Measurements from ENCODE around the gene FANCC. TPM values are rescaled to one million over a fixed set of nuclear protein-coding genes. Genes with fewer than 3 reads are reported as not detected.

FANCC gene
- total RNA-seq, 1 donor from 2014 or later, result 7.9 TPM

GRCh38 chr9:95192631-95193030 lies 124.9 kb downstream of the FANCC start:
- DNase-seq (ENCODE audit: low read depth) (no peak), FAIRE-seq (no peak)
- H3K9ac ChIP-seq (ENCODE audit: low read length), result no peak overlapping the region
- no peaks in the 10 kb centered on the region for H3K36me3 ChIP-seq (ENCODE audit: insufficient read depth, low read length)
- Mint-ChIP-seq H3K27me3 (ENCODE audit: low read depth, unreplicated experiment) (no peaks in the 10 kb centered on the region), H3K36me3 (ENCODE audit: low read depth, unreplicated experiment) (peaks cover 2% of the 10 kb centered on the region), H3K4me1 (ENCODE audit: low read depth, unreplicated experiment) (peaks cover 24% of the 10 kb centered on the region), H3K4me3 (ENCODE audit: unreplicated experiment) (no peak overlapping the region), H3K9me3 (ENCODE audit: unreplicated experiment) (peaks cover 3% of the 10 kb centered on the region), H3K27ac (ENCODE audit: unreplicated experiment) (no peak overlapping the region)
- H3K4me1 ChIP-seq (ENCODE audit: insufficient read depth, low read length), result peaks cover 24% of the 10 kb centered on the region
- H3K4me2 ChIP-seq (ENCODE audit: low read length), result no peak overlapping the region
- TF ChIP-seq CTCF (IDR thresholded peaks at IDR 0.05; ENCODE audit: insufficient read depth, low read depth, low read length) (no peak), EZH2 (IDR thresholded peaks at IDR 0.05; ENCODE audit: insufficient read depth, low read length) (no peak)
- no peaks in the 10 kb centered on the region for H3K79me2 ChIP-seq (ENCODE audit: insufficient read depth, low read length)
- no peak overlapping the region for H2AFZ ChIP-seq (ENCODE audit: low read depth, low read length)
- H3K27ac ChIP-seq (ENCODE audit: low read depth, low read length), result no peak overlapping the region
- H3K4me3 ChIP-seq (ENCODE audit: insufficient read depth, low read depth, low read length), result no peak overlapping the region
- H3K9me3 ChIP-seq (ENCODE audit: insufficient read depth, low read depth, low read length), result no peaks in the 10 kb centered on the region
- H3K27me3 ChIP-seq (ENCODE audit: insufficient read depth, low read length), result no peaks in the 10 kb centered on the region
- H4K20me1 ChIP-seq (ENCODE audit: insufficient read depth, low read length), result no peaks in the 10 kb centered on the region

- Mint-ChIP-seq H3K27ac (ENCODE audit: unreplicated experiment) (no peak overlapping the region), H3K9me3 (ENCODE audit: unreplicated experiment) (peaks cover 3% of the 10 kb centered on the region), H3K4me1 (ENCODE audit: low read depth, unreplicated experiment) (peaks cover 22% of the 10 kb centered on the region)
Measured at GRCh38 chr9:95190413-95190812, 127.1 kb downstream of the FANCC start.

More at GRCh38 chr9:95190413-95190812, 127.1 kb downstream of the FANCC start:
- H4K20me1 ChIP-seq (ENCODE audit: insufficient read depth, low read length), result no peaks in the 10 kb centered on the region
- no peaks in the 10 kb centered on the region for H3K27me3 ChIP-seq (ENCODE audit: insufficient read depth, low read length)
- H3K36me3 ChIP-seq (ENCODE audit: insufficient read depth, low read length), result no peaks in the 10 kb centered on the region
- no peak for TF ChIP-seq CTCF (IDR thresholded peaks at IDR 0.05; ENCODE audit: insufficient read depth, low read depth, low read length)
- TF ChIP-seq EZH2 (IDR thresholded peaks at IDR 0.05; ENCODE audit: insufficient read depth, low read length), result no peak
- H3K4me3 ChIP-seq (ENCODE audit: insufficient read depth, low read depth, low read length), result no peak overlapping the region
- H3K27ac ChIP-seq (ENCODE audit: low read depth, low read length), result no peak overlapping the region
- FAIRE-seq, result no peak
- Mint-ChIP-seq H3K36me3 (ENCODE audit: low read depth, unreplicated experiment) (peaks cover 2% of the 10 kb centered on the region), H3K4me3 (ENCODE audit: unreplicated experiment) (no peak overlapping the region), H3K27me3 (ENCODE audit: low read depth, unreplicated experiment) (no peaks in the 10 kb centered on the region)
- H3K9me3 ChIP-seq (ENCODE audit: insufficient read depth, low read depth, low read length), result no peaks in the 10 kb centered on the region
- H2AFZ ChIP-seq (ENCODE audit: low read depth, low read length), result no peak overlapping the region
- H3K9ac ChIP-seq (ENCODE audit: low read length), result no peak overlapping the region
- no peak overlapping the region for H3K4me2 ChIP-seq (ENCODE audit: low read length)
- DNase-seq (ENCODE audit: low read depth), result no peak
- H3K4me1 ChIP-seq (ENCODE audit: insufficient read depth, low read length), result peaks cover 19% of the 10 kb centered on the region
- H3K79me2 ChIP-seq (ENCODE audit: insufficient read depth, low read length), result no peaks in the 10 kb centered on the region
